ENCODE results near the gene SHH. TPM values are rescaled to one million over a fixed set of nuclear protein-coding genes. Genes with fewer than 3 reads are reported as not detected.

The SHH gene
- total RNA-seq, 1 experiment from 2014 or later, result not detected

GRCh38 chr7:155807789-155808548, 4.3 kb downstream of the SHH start:
- BruUV-seq (replicated peaks), result no TSS peak
- H3K9me3 ChIP-seq (ENCODE audit: low read depth, low read length, poor library complexity, severe bottlenecking), result no peaks in the 10 kb centered on the region
- ChIA-PET CTCF (interaction anchor here (0.6 kb wide), 2 partner anchors 28 to 1486 kb away, joined by 9 to 15 read pairs; no protein-coding TSS in a partner anchor), POLR2A (ENCODE audit: low non-redundant PET) (no interaction called here)
- peaks cover 89% of the 10 kb centered on the region for H3K27me3 ChIP-seq (replicated peaks; ENCODE audit: insufficient read depth, low read depth, low read length, poor library complexity)
- no peak overlapping the region for H3K4me3 ChIP-seq (ENCODE audit: low read depth, low read length, poor library complexity, severe bottlenecking)
- peaks cover 11% of the 10 kb centered on the region for H3K4me1 ChIP-seq (ENCODE audit: insufficient read depth, low read length, poor library complexity, severe bottlenecking)
- no peak overlapping the region for H3K27ac ChIP-seq (ENCODE audit: low read depth, low read length, poor library complexity, severe bottlenecking)
- H3K36me3 ChIP-seq (ENCODE audit: insufficient read depth, low read length, poor library complexity, severe bottlenecking), result no peaks in the 10 kb centered on the region
- TF ChIP-seq CTCF (conservative IDR thresholded peaks at IDR 0.05; ENCODE audit: low read depth, low read length) (no peak), EZH2 (IDR thresholded peaks at IDR 0.05; ENCODE audit: borderline replicate concordance, low read depth, low read length, poor library complexity, severe bottlenecking) (no peak)
- DNase-seq (ENCODE audit: low spot score), result no peak
- intact Hi-C loops (cut with micrococcal nuclease; ENCODE audit: unreplicated experiment), result no loop called here

- BruUV-seq (replicated peaks), result no TSS peak
- intact Hi-C loops (cut with micrococcal nuclease; ENCODE audit: unreplicated experiment), result no loop called here
- peaks cover 89% of the 10 kb centered on the region for H3K27me3 ChIP-seq (replicated peaks; ENCODE audit: insufficient read depth, low read depth, low read length, poor library complexity)
- POLR2A ChIA-PET (ENCODE audit: low non-redundant PET), result no interaction called here
- H3K36me3 ChIP-seq (ENCODE audit: insufficient read depth, low read length, poor library complexity, severe bottlenecking), result no peaks in the 10 kb centered on the region
- TF ChIP-seq CTCF (conservative IDR thresholded peaks at IDR 0.05; ENCODE audit: low read depth, low read length) (no peak), EZH2 (IDR thresholded peaks at IDR 0.05; ENCODE audit: borderline replicate concordance, low read depth, low read length, poor library complexity, severe bottlenecking) (no peak)
- no peak for DNase-seq (ENCODE audit: low spot score)
- no peaks in the 10 kb centered on the region for H3K9me3 ChIP-seq (ENCODE audit: low read depth, low read length, poor library complexity, severe bottlenecking)
- H3K4me1 ChIP-seq (ENCODE audit: insufficient read depth, low read length, poor library complexity, severe bottlenecking), result peaks cover 11% of the 10 kb centered on the region
- CTCF ChIA-PET, result no interaction called here
- no peak overlapping the region for H3K27ac ChIP-seq (ENCODE audit: low read depth, low read length, poor library complexity, severe bottlenecking)
- no peak overlapping the region for H3K4me3 ChIP-seq (ENCODE audit: low read depth, low read length, poor library complexity, severe bottlenecking)
These were observed 5.1 kb downstream of the SHH start for GRCh38 chr7:155807065-155807671.

- ChIA-PET POLR2A (ENCODE audit: low non-redundant PET) (no interaction called here), CTCF (no interaction called here)
- no peak for DNase-seq (ENCODE audit: low spot score)
- no peak overlapping the region for H3K27ac ChIP-seq (ENCODE audit: low read depth, low read length, poor library complexity, severe bottlenecking)
- no peaks in the 10 kb centered on the region for H3K36me3 ChIP-seq (ENCODE audit: insufficient read depth, low read length, poor library complexity, severe bottlenecking)
- no peak for TF ChIP-seq CTCF (conservative IDR thresholded peaks at IDR 0.05; ENCODE audit: low read depth, low read length)
- TF ChIP-seq EZH2 (IDR thresholded peaks at IDR 0.05; ENCODE audit: borderline replicate concordance, low read depth, low read length, poor library complexity, severe bottlenecking), result no peak
- no peak overlapping the region for H3K4me3 ChIP-seq (ENCODE audit: low read depth, low read length, poor library complexity, severe bottlenecking)
- intact Hi-C loops (cut with micrococcal nuclease; ENCODE audit: unreplicated experiment), result no loop called here
- peaks cover 11% of the 10 kb centered on the region for H3K4me1 ChIP-seq (ENCODE audit: insufficient read depth, low read length, poor library complexity, severe bottlenecking)
- BruUV-seq (replicated peaks), result no TSS peak
- peaks cover 89% of the 10 kb centered on the region for H3K27me3 ChIP-seq (replicated peaks; ENCODE audit: insufficient read depth, low read depth, low read length, poor library complexity)
- H3K9me3 ChIP-seq (ENCODE audit: low read depth, low read length, poor library complexity, severe bottlenecking), result no peaks in the 10 kb centered on the region
These were observed 6.0 kb downstream of the SHH start for GRCh38 chr7:155806096-155806871.
